Measurements from ENCODE around the gene SCP2.
"Not testable (repeated sequence)": the region's sequence is repeated elsewhere in the genome, so short reads cannot be mapped to it uniquely, and the experiment has no call there.

Gene SCP2

GRCh38 chr1:52943876-52944416 lies 16.9 kb downstream of the SCP2 start:
- H3K27me3 ChIP-seq (ENCODE audit: control insufficient read depth, insufficient read depth, low read length), result no peaks in the 10 kb centered on the region
- no peak overlapping the region for H3K4me2 ChIP-seq (ENCODE audit: low read length)
- no peaks in the 10 kb centered on the region for H3K36me3 ChIP-seq (ENCODE audit: insufficient read depth, low read length)
- H3K4me3 ChIP-seq (ENCODE audit: low read length), result no peak overlapping the region
- no peaks in the 10 kb centered on the region for H3K4me1 ChIP-seq (ENCODE audit: control insufficient read depth, insufficient read depth, low read length)
- no peaks in the 10 kb centered on the region for H3K9me3 ChIP-seq (replicated peaks; ENCODE audit: low read length)
- H3K9ac ChIP-seq (ENCODE audit: low read depth, low read length), result no peak overlapping the region

- Histone ChIP-seq H3K9ac (ENCODE audit: low read depth, low read length) (no peak overlapping the region), H3K27me3 (ENCODE audit: control insufficient read depth, insufficient read depth, low read length) (no peaks in the 10 kb centered on the region), H3K4me2 (ENCODE audit: low read length) (no peak overlapping the region), H3K4me3 (ENCODE audit: low read length) (no peak overlapping the region), H3K9me3 (replicated peaks; ENCODE audit: low read length) (no peaks in the 10 kb centered on the region), H3K4me1 (ENCODE audit: control insufficient read depth, insufficient read depth, low read length) (no peaks in the 10 kb centered on the region), H3K36me3 (ENCODE audit: insufficient read depth, low read length) (peaks cover 3% of the 10 kb centered on the region)
These were observed 17.5 kb downstream of the SCP2 start for GRCh38 chr1:52944566-52944965.

DNA sequence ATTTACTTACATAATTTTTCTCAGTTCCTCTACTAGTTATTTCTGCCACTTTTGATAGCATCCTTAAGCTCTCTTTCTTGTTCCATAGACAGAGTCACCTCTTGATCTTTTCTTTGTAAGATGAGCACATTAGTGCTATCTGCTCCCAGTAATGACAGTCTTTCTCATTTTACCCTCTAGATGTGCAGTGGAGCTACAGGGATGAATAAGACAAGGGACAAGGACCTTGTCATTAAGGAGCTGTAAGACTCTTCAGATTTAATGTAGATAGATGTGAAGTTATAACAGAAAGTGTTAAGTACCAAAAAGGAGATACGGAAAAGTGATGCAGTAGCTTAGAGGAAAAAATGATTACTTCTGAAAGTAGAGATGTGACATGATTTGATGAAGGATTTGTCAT lies 20.4 kb downstream of the SCP2 start:
- Histone ChIP-seq H3K27me3 (ENCODE audit: control insufficient read depth, insufficient read depth, low read length) (no peaks in the 10 kb centered on the region), H3K9me3 (replicated peaks; ENCODE audit: low read length) (no peaks in the 10 kb centered on the region), H3K9ac (ENCODE audit: low read depth, low read length) (no peak overlapping the region), H3K4me3 (ENCODE audit: low read length) (no peak overlapping the region), H3K36me3 (ENCODE audit: insufficient read depth, low read length) (peaks cover 3% of the 10 kb centered on the region), H3K4me2 (ENCODE audit: low read length) (no peak overlapping the region), H3K4me1 (ENCODE audit: control insufficient read depth, insufficient read depth, low read length) (no peaks in the 10 kb centered on the region)

- not testable (repeated sequence) for H3K9me3 ChIP-seq (replicated peaks; ENCODE audit: low read length); H3K9ac ChIP-seq (ENCODE audit: low read depth, low read length)
These were observed 22.5 kb downstream of the SCP2 start for GRCh38 chr1:52949602-52950001.

DNA sequence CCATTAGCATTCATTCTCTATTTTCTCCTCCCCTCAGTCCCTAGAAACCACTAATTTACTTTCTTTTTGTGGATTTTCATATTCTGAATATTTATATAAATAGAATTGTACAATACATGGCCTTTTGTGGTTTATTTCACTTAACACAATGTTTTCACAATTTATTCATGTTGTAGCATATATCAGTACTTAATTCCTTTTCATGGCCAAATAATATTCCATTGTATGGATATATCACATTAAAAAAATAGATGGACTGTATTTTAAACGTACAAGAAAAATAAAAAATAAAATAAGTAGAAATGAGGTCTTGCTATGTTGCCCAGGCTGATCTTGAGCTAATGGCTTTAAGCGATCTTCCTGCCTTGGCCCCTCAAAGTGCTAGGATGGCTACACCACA lies 25.0 kb downstream of the SCP2 start:
- Histone ChIP-seq H3K4me1 (ENCODE audit: control insufficient read depth, insufficient read depth, low read length) (peaks cover 4% of the 10 kb centered on the region), H3K4me3 (ENCODE audit: low read length) (no peak overlapping the region), H3K4me2 (ENCODE audit: low read length) (no peak overlapping the region), H3K36me3 (ENCODE audit: insufficient read depth, low read length) (peaks cover 3% of the 10 kb centered on the region), H3K9me3 (replicated peaks; ENCODE audit: low read length) (no peaks in the 10 kb centered on the region), H3K9ac (ENCODE audit: low read depth, low read length) (no peak overlapping the region), H3K27me3 (ENCODE audit: control insufficient read depth, insufficient read depth, low read length) (no peaks in the 10 kb centered on the region)

More at GRCh38 chr1:52949602-52950001, 22.5 kb downstream of the SCP2 start:
- H3K36me3 ChIP-seq (ENCODE audit: insufficient read depth, low read length); H3K4me2 ChIP-seq (ENCODE audit: low read length); H3K27me3 ChIP-seq (ENCODE audit: control insufficient read depth, insufficient read depth, low read length); H3K4me3 ChIP-seq (ENCODE audit: low read length); H3K4me1 ChIP-seq (ENCODE audit: control insufficient read depth, insufficient read depth, low read length): not testable (repeated sequence)

- Histone ChIP-seq H3K4me2 (ENCODE audit: low read length) (no peak overlapping the region), H3K4me3 (ENCODE audit: low read length) (no peak overlapping the region), H3K9ac (ENCODE audit: low read depth, low read length) (no peak overlapping the region), H3K27me3 (ENCODE audit: control insufficient read depth, insufficient read depth, low read length) (no peaks in the 10 kb centered on the region), H3K4me1 (ENCODE audit: control insufficient read depth, insufficient read depth, low read length) (peaks cover 4% of the 10 kb centered on the region), H3K36me3 (ENCODE audit: insufficient read depth, low read length) (no peaks in the 10 kb centered on the region), H3K9me3 (replicated peaks; ENCODE audit: low read length) (no peaks in the 10 kb centered on the region)
These were observed 28.3 kb downstream of the SCP2 start for GRCh38 chr1:52955129-52955970.

GRCh38 chr1:52963101-52963500 lies 36.0 kb downstream of the SCP2 start:
- Histone ChIP-seq H3K9me3 (replicated peaks; ENCODE audit: low read length) (no peaks in the 10 kb centered on the region), H3K27me3 (ENCODE audit: control insufficient read depth, insufficient read depth, low read length) (no peaks in the 10 kb centered on the region), H3K36me3 (ENCODE audit: insufficient read depth, low read length) (no peaks in the 10 kb centered on the region), H3K9ac (ENCODE audit: low read depth, low read length) (no peak overlapping the region), H3K4me3 (ENCODE audit: low read length) (no peak overlapping the region), H3K4me2 (ENCODE audit: low read length) (no peak overlapping the region), H3K4me1 (ENCODE audit: control insufficient read depth, insufficient read depth, low read length) (no peaks in the 10 kb centered on the region)

DNA sequence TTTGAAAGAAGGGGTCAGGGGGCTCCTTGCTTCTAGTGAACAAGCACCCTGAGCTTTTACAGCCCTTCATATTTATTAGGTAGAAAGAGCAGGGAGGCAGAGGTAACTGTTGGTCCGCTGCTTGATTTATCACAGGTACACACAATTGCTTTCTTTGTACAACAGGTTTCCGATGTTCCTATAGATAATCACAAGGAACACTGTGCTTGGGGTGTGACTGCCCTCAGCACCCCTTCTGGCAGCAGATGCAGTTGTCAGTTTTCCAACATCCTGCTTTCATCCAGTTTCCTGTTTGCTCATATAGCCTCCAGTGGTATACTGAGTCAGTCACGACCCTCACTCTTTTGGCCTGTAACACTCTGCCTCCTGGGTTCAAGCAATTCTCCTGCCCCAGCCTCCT lies 40.6 kb downstream of the SCP2 start:
- Histone ChIP-seq H3K36me3 (ENCODE audit: insufficient read depth, low read length) (no peaks in the 10 kb centered on the region), H3K4me2 (ENCODE audit: low read length) (no peak overlapping the region), H3K4me1 (ENCODE audit: control insufficient read depth, insufficient read depth, low read length) (no peaks in the 10 kb centered on the region), H3K27me3 (ENCODE audit: control insufficient read depth, insufficient read depth, low read length) (no peaks in the 10 kb centered on the region), H3K9ac (ENCODE audit: low read depth, low read length) (no peak overlapping the region), H3K9me3 (replicated peaks; ENCODE audit: low read length) (no peaks in the 10 kb centered on the region), H3K4me3 (ENCODE audit: low read length) (no peak overlapping the region)

DNA sequence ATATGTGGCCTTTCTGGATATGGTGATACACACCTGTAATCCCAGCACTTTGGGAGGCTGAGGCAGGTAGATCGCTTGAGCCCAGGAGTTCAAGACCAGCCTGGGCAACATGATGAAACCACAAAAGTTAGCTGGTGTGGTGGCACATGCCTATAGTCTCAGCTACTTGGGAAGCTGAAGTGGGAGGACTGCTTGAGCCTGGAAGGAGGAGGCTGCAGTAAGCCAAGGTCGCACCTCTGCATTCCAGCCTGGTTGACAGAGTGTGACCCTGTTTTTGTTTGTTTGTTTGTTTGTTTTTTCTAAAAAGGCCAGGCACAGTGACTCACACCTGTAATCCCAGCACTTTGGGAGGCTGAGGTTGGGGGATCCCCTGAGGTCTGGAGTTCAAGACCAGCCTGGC lies 42.2 kb downstream of the SCP2 start:
- H3K4me2 ChIP-seq (ENCODE audit: low read length), result not testable (repeated sequence)

DNA sequence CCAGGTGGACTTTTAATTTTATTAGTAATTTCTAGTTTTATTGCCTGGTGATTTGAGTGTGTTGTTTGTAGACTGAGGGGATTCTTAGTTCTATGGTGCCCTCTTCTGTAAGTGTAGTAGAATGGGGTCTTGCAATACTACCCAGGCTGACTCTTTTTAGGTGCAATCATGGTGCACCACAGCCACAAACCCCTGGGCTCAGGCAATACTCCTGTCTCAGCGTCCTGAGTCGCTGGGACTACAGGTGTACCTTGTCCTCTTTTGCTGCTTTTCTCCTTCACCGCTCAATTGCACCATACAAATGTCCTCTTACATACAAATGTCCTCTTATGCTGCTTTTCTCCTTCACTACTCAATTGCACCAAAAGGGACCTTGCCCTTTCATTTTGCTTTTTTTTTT lies 43.1 kb downstream of the SCP2 start:
- no peaks in the 10 kb centered on the region for H3K36me3 ChIP-seq (ENCODE audit: insufficient read depth, low read length)
- no peak overlapping the region for H3K4me3 ChIP-seq (ENCODE audit: low read length)
- H3K27me3 ChIP-seq (ENCODE audit: control insufficient read depth, insufficient read depth, low read length), result no peaks in the 10 kb centered on the region
- H3K4me1 ChIP-seq (ENCODE audit: control insufficient read depth, insufficient read depth, low read length), result no peaks in the 10 kb centered on the region
- H3K9ac ChIP-seq (ENCODE audit: low read depth, low read length), result no peak overlapping the region
- H3K9me3 ChIP-seq (replicated peaks; ENCODE audit: low read length), result no peaks in the 10 kb centered on the region
- no peak overlapping the region for H3K4me2 ChIP-seq (ENCODE audit: low read length)

More for the DNA sequence above, 42.2 kb downstream of the SCP2 start:
- H3K4me3 ChIP-seq (ENCODE audit: low read length); H3K9me3 ChIP-seq (replicated peaks; ENCODE audit: low read length); H3K27me3 ChIP-seq (ENCODE audit: control insufficient read depth, insufficient read depth, low read length); H3K36me3 ChIP-seq (ENCODE audit: insufficient read depth, low read length); H3K9ac ChIP-seq (ENCODE audit: low read depth, low read length); H3K4me1 ChIP-seq (ENCODE audit: control insufficient read depth, insufficient read depth, low read length): not testable (repeated sequence)

DNA sequence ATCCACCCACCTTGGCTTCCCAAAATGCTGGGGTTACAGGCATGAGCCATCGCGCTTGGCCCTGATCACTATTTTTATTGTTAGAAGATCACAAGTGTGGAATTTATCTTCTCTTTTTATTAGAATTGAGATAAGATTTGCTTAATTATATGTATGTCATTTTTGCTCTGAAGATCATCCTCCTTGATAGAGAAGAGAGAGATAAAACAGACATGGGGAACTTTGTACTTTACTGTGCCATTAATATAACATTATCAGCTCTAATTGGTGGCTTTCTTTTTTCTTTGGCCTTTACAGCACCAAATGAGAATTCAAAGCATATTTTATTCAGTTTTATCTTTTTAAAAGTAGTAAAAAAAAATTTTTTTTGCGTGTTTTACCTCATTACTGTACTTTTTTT lies 46.8 kb downstream of the SCP2 start:
- Histone ChIP-seq H3K4me1 (ENCODE audit: control insufficient read depth, insufficient read depth, low read length) (no peaks in the 10 kb centered on the region), H3K36me3 (ENCODE audit: insufficient read depth, low read length) (peaks cover 4% of the 10 kb centered on the region), H3K4me3 (ENCODE audit: low read length) (no peak overlapping the region), H3K9ac (ENCODE audit: low read depth, low read length) (no peak overlapping the region), H3K4me2 (ENCODE audit: low read length) (no peak overlapping the region), H3K9me3 (replicated peaks; ENCODE audit: low read length) (no peaks in the 10 kb centered on the region), H3K27me3 (ENCODE audit: control insufficient read depth, insufficient read depth, low read length) (no peaks in the 10 kb centered on the region)

All from skeletal muscle satellite cell (primary cell).